GM12872 (cell line): Measurements from ENCODE around the gene JMJD8.

ENCODE experiments used
- TF ChIP-seq, protein P1 (sequence below): IDR thresholded peaks from 3 replicates; pipeline ENCODE4 v1.5.1; 2011; ENCODE audit warnings: low read depth, mild to moderate bottlenecking, low read length, moderate library complexity; ENCODE audit not compliant: insufficient read depth

The JMJD8 gene

DNA sequence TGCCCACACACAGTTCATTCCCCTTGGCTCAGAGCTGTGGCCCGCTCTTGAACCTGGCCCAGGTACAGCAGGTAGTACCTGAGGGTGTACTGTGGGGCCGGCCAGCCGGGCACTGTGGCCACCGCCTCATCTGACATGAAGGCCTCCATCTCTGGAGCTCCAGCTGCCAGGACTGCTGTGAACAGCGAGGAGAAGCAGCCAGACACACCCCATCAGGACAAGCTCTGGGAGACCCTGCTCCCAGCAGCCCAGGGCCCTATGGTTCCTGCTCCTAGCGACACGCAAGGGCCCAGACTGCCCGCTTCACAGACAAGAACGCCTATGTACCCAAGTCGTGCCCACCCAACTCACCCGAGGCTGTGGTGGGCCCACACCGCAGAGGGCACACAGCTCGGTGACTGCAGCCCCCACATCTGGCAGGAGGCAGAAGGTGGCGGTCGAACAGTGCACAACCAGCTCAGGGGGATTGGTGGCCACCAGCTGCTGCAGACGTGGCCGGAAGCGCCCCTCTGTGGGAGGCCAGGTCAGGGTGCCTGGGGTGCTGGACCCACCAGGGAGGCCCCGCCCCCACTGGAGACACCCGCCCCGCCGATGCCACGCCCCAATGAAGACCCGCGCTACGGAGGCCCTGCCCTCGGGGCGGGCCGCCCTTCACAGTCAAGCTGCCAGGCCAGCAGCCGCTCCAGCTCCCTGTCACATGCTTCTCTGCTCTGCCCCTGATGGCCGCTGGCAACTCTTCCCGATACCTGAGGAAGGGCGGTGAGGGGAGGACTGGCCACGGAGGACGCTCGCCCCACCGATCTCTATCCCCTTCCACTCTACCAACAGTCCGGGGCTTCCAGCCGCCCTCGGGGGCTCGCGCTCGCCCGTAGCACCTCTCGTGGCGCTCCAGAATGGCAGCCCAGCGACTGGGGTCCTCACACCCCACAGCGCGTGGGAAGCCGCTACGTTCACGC lies 5.0 kb downstream of the JMJD8 start:
- TF ChIP-seq, protein P1, sequence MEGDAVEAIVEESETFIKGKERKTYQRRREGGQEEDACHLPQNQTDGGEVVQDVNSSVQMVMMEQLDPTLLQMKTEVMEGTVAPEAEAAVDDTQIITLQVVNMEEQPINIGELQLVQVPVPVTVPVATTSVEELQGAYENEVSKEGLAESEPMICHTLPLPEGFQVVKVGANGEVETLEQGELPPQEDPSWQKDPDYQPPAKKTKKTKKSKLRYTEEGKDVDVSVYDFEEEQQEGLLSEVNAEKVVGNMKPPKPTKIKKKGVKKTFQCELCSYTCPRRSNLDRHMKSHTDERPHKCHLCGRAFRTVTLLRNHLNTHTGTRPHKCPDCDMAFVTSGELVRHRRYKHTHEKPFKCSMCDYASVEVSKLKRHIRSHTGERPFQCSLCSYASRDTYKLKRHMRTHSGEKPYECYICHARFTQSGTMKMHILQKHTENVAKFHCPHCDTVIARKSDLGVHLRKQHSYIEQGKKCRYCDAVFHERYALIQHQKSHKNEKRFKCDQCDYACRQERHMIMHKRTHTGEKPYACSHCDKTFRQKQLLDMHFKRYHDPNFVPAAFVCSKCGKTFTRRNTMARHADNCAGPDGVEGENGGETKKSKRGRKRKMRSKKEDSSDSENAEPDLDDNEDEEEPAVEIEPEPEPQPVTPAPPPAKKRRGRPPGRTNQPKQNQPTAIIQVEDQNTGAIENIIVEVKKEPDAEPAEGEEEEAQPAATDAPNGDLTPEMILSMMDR: no peak

DNA sequence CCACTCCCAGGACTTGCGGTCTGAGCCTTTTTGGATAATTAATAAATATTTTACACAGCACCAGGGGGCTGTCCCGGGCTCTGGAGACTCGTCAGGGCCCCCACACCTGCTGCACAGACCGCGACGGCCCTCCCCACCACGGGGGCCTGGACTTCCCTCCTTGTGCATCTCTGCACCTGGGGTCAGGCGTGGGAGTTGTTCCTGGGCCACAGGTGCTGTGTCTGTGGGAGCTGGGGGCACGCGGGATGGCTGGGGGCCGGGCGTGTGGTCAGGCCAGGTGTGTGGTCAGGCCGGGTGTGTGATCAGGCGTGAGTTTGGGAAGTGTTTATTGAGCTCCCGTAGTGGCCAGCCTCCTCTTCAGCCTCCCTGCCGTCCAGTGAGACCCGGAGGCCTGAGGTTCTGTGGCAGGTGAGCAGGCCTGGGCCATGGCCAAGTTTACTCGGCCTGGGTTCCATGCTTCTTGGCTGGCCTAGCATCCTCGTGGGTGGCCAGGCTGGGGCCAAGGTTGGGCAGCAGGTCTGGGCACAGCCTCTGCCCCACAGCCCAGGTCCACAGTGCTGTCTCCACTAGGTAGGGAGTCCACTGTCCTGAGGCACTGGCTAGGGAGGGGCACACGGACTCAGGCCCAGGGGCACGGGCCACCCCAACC lies 5.8 kb downstream of the JMJD8 start:
- TF ChIP-seq, protein P1: no peak

DNA sequence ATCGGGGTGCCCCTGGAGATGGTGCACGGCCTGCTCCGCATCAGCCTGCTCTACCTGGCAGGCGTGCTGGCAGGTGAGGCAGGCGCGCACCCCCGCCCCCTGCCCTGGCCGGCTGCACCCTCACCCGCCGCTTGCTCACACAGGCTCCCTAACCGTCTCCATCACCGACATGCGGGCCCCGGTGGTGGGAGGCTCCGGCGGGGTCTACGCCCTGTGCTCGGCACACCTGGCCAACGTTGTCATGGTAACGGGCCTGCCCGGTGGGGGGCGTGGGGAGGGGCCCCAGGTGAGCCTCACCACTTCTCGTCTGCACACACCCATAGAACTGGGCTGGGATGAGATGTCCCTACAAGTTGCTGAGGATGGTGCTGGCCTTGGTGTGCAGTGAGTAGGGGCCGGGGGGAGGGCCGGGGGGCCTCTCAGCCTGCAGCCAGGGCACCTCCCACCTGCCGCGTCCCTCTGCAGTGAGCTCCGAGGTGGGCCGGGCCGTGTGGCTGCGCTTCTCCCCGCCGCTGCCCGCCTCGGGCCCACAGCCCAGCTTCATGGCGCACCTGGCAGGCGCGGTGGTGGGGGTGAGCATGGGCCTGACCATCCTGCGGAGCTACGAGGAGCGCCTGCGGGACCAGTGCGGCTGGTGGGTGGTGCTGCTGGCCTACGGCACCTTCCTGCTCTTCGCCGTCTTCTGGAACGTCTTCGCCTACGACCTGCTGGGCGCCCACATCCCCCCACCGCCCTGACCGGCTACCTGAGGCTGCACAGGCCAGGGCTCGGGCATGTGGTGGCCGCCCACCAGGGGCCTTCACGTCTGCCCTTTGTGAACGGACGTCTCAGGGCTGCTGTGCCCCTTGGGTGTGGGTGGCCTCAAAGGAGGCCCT lies 6.6 kb downstream of the JMJD8 start:
- TF ChIP-seq, protein P1: no peak

DNA sequence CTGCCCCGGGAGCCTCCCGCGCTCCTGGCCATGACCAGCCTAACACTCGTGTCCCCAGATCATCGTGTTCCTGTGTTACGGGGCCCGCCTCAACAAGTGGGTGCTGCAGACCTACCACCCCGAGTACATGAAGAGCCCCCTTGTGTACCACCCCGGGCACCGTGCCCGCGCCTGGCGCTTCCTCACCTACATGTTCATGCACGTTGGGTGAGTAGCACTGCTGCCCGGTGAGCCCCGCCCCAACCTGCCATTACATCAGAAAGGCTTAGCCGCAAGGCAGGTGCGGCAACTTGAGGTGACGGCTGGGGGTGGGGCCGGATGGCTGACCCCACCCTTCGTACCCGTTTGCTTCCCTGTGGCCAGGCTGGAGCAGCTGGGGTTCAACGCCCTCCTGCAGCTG lies 7.2 kb downstream of the JMJD8 start:
- TF ChIP-seq, protein P1: no peak

DNA sequence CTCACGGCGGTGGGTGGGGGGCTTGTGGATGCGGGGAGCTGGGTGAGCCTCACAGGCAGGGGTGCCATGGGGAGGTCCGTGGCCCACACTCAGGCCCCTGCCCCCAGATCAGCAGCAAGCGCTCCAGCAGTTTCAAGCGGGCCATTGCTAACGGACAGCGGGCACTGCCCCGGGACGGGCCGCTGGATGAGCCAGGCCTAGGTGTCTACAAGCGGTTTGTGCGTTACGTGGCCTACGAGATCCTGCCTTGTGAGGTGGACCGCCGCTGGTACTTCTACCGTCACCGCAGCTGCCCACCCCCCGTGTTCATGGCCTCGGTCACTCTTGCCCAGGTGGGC lies 7.6 kb downstream of the JMJD8 start:
- TF ChIP-seq, protein P1: no peak

DNA sequence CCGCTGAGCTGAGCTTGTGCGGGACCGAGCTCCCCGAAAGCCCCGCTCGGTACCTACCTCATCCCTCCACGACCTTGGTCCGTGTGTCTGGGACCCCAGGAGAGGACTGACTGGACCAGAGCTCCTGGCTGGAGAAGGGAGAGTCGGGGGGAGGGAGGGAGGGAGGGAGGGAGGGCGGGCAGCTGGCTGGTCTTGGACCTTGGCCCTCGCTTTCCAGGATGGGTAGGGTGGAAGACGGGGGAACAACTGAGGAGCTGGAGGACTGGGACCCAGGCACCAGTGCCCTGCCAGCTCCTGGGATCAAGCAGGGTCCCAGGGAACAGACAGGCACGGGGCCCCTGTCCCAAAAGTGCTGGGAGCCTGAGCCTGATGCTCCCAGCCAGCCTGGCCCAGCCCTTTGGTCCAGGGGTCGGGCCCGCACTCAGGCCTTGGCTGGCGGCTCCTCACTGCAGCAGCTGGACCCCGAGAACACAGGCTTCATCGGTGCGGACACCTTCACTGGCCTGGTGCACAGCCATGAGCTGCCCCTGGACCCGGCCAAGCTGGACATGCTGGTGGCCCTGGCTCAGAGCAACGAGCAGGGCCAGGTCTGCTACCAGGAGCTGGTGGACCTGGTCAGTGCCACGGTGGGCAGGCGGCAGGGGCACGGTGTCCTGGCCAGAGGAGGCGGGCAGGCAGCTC lies 8.1 kb downstream of the JMJD8 start:
- TF ChIP-seq, protein P1: no peak
